Keratinocyte (primary cell): ENCODE results near the gene DNAJC5G. TPM values are rescaled to one million over a fixed set of nuclear protein-coding genes. Genes with fewer than 3 reads are reported as not detected.

Experiments
- DNase-seq: peaks from one replicate; pipeline ENCODE4 v3.0.0-alpha.2; 2011; ENCODE audit warnings: low read depth, missing footprints, low spot score
- FAIRE-seq: peaks from 2 replicates; lab custom pipeline; 2011; peaks lifted over from hg19 to GRCh38; lab: Jason Lieb, UNC
- H2AFZ ChIP-seq: 2 replicates; pipeline ENCODE4 v1.6.0; 2012; ENCODE audit warnings: low read length, control low read depth, inconsistent platforms; ENCODE audit not compliant: control insufficient read depth
- H3K27ac ChIP-seq: 2 replicates; pipeline ENCODE4 v1.5.1; 2011; ENCODE audit warnings: low read length; ENCODE audit not compliant: control insufficient read depth, insufficient read depth
- H3K27me3 ChIP-seq: 3 replicates; pipeline ENCODE4 v1.6.0; 2011; ENCODE audit warnings: low read length; ENCODE audit not compliant: control insufficient read depth, insufficient read depth; ENCODE audit errors: extremely low read depth
- H3K36me3 ChIP-seq, 2 experiments: 2 replicates in 1 of 2; 3 replicates in 1 of 2; pipeline ENCODE4 v1.5.1; 2011; ENCODE audit warnings: low read length in 2 of 2, mild to moderate bottlenecking in 1 of 2; ENCODE audit not compliant: control insufficient read depth in 2 of 2, insufficient read depth in 2 of 2; ENCODE audit errors: extremely low read depth in 1 of 2
- H3K4me1 ChIP-seq: 3 replicates; pipeline ENCODE4 v1.5.1; 2011; ENCODE audit warnings: low read length; ENCODE audit not compliant: control insufficient read depth, insufficient read depth; ENCODE audit errors: extremely low read depth
- H3K4me2 ChIP-seq: 3 replicates; pipeline ENCODE4 v1.6.0; 2011; ENCODE audit warnings: low read depth, low read length; ENCODE audit not compliant: control insufficient read depth, insufficient read depth; ENCODE audit errors: extremely low read depth
- H3K4me3 ChIP-seq, 3 experiments: fragments of 200-600 bp in 1 of 3; sonication (generic) in 1 of 3; 2 replicates in 2 of 3; 3 replicates in 1 of 3; pipeline ENCODE4 v1.5.1; 2011 to 2016; ENCODE audit warnings: low read length in 3 of 3, mild to moderate bottlenecking in 3 of 3, control low read depth in 2 of 3, inconsistent platforms in 1 of 3, low read depth in 1 of 3, mixed read lengths in 1 of 3, mixed run types in 1 of 3, moderate library complexity in 1 of 3; ENCODE audit not compliant: control insufficient read depth in 2 of 3, insufficient read depth in 2 of 3; ENCODE audit errors: extremely low read depth in 1 of 3
- H3K79me2 ChIP-seq: 2 replicates; pipeline ENCODE4 v1.6.0; 2012; ENCODE audit warnings: low read length; ENCODE audit not compliant: control insufficient read depth, insufficient read depth
- H3K9ac ChIP-seq: 3 replicates; pipeline ENCODE4 v1.6.0; 2011; ENCODE audit warnings: low read length; ENCODE audit not compliant: control insufficient read depth, insufficient read depth; ENCODE audit errors: extremely low read depth
- H3K9me1 ChIP-seq: 3 replicates; pipeline ENCODE4 v1.6.0; 2011; ENCODE audit warnings: low read length; ENCODE audit not compliant: control insufficient read depth, insufficient read depth; ENCODE audit errors: extremely low read depth
- H3K9me3 ChIP-seq: 2 replicates; pipeline ENCODE4 v1.5.1; 2012; ENCODE audit warnings: low read depth, low read length; ENCODE audit not compliant: control insufficient read depth
- H4K20me1 ChIP-seq: 3 replicates; pipeline ENCODE4 v1.6.0; 2011; ENCODE audit warnings: low read length; ENCODE audit not compliant: control insufficient read depth, insufficient read depth; ENCODE audit errors: extremely low read depth
- EZH2 ChIP-seq: IDR thresholded peaks from one replicate; pipeline ENCODE4 v1.6.1; 2012; ENCODE audit warnings: inconsistent platforms, mild to moderate bottlenecking, low read length, moderate library complexity
- dilution Hi-C: fragments of 300-500 bp; cut with MboI; formaldehyde crosslinking; loops from one replicate; pipeline ENCODE4 v1.7.0; 2020; ENCODE audit warnings: low sequenced_read_pairs; ENCODE audit not compliant: extremely low pct_ligation_motif_present
- polyA plus RNA-seq, 5 experiments: library from polyadenylated mRNA; depleted of rRNA in 3 of 5; stranded (reverse) in 3 of 5; stranded (forward) in 1 of 5; unstranded in 1 of 5; fragments of >200 nt; gene quantifications; 1 replicate in 1 of 5; 2 replicates in 3 of 5; 3 replicates in 1 of 5; pipeline versions ENCODE4 v1.2.1 to v1.2.3, GENCODE V29; 2011 to 2012; ENCODE audit warnings: missing spikeins in 2 of 5, low read depth in 1 of 5, low replicate concordance in 1 of 5
- TF ChIP-seq, protein P1 (sequence below), 3 experiments: IDR thresholded peaks in 1 of 3; conservative IDR thresholded peaks in 1 of 3; optimal IDR thresholded peaks in 1 of 3; 2 replicates in 2 of 3; 3 replicates in 1 of 3; pipeline versions ENCODE3 to v1.5.1; 2011; ENCODE audit warnings: low read length in 3 of 3, mild to moderate bottlenecking in 3 of 3, moderate library complexity in 2 of 3, control low read depth in 1 of 3, inconsistent platforms in 1 of 3; ENCODE audit not compliant: insufficient read depth in 2 of 3; ENCODE audit errors: extremely low read depth in 1 of 3

The DNAJC5G gene
- polyA plus RNA-seq, 1 donor (not counting 4 experiments of a cell fraction or from before 2014, with no cell fraction given): not detected

DNA sequence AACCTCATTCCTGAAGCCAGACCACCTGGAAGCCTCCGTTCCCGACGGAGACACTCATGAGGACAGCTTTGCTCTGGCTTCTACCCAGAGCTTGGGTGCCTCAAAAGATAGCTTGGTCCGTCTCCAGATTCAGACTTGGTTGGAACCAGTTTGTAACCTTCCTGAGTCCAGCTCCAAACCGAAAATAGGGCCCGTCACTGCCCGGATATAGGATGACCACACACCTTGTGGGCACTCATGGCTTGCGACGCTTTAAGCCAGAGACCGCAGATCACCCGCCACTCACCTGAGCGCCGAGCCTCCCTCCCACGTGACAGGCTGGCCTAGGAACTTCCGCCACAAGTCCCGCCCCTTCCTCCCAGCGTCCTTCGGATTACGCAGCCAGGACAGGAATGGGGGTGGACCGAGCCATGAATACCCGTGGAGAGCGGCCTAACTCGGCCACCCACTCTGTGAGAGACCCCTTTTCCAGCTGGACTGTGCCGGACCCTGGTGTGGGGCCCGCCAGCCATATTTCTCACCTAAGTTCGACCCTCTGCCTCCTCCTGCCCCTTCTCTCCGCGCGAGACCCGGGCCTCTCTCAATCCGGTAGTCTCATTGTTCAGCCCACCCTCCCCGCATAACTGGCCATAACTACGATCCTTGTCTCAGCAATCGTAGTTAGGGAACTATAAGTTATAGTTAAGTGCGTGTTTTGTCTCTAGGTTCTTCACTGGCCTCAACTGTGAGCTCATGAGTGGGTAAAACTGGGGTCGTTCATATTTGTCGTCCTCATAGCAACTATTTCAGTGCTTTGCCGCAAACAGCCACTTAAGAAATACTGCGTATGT is 47.7 kb downstream of the DNAJC5G start, which contains the start of gene MPV17:
Gene MPV17, minus strand, starts transcription at position 332 of the 830 bp plus-strand sequence. CDS start 580 bp downstream, outside the sequence.
- Histone ChIP-seq H3K79me2 (peaks cover 10% of the 10 kb centered on the region), H3K9ac (peak within 1 kb of the TSS; percentile 99), H3K27ac (peak within 1 kb of the TSS; percentile 91), H3K27me3 (no peaks in the 10 kb centered on the region), H3K9me3 (no peaks in the 10 kb centered on the region), H2AFZ (peak within 1 kb of the TSS; percentile 90), H4K20me1 (peaks cover 3% of the 10 kb centered on the region), H3K4me2 (peak within 1 kb of the TSS; percentile 88), H3K4me1 (peaks cover 27% of the 10 kb centered on the region), H3K4me3 (peak within 1 kb of the TSS; percentile 76 to 87 (median 79)), H3K9me1 (no peaks in the 10 kb centered on the region), H3K36me3 (peaks cover 8 to 13% of the 10 kb centered on the region in 2 experiments)
- dilution Hi-C loops: no loop called here
- no peak for FAIRE-seq
- DNase-seq: peak; percentile 68
- TF ChIP-seq, protein P1, sequence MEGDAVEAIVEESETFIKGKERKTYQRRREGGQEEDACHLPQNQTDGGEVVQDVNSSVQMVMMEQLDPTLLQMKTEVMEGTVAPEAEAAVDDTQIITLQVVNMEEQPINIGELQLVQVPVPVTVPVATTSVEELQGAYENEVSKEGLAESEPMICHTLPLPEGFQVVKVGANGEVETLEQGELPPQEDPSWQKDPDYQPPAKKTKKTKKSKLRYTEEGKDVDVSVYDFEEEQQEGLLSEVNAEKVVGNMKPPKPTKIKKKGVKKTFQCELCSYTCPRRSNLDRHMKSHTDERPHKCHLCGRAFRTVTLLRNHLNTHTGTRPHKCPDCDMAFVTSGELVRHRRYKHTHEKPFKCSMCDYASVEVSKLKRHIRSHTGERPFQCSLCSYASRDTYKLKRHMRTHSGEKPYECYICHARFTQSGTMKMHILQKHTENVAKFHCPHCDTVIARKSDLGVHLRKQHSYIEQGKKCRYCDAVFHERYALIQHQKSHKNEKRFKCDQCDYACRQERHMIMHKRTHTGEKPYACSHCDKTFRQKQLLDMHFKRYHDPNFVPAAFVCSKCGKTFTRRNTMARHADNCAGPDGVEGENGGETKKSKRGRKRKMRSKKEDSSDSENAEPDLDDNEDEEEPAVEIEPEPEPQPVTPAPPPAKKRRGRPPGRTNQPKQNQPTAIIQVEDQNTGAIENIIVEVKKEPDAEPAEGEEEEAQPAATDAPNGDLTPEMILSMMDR (optimal IDR thresholded peaks at IDR 0.05 in 1 of 3, IDR thresholded peaks at IDR 0.05 in 1 of 3, conservative IDR thresholded peaks at IDR 0.05 in 1 of 3; ENCODE audit: extremely low read depth in 1 of 3, insufficient read depth in 2 of 3, low read length in 3 of 3): no peak
- TF ChIP-seq EZH2: no peak

DNA sequence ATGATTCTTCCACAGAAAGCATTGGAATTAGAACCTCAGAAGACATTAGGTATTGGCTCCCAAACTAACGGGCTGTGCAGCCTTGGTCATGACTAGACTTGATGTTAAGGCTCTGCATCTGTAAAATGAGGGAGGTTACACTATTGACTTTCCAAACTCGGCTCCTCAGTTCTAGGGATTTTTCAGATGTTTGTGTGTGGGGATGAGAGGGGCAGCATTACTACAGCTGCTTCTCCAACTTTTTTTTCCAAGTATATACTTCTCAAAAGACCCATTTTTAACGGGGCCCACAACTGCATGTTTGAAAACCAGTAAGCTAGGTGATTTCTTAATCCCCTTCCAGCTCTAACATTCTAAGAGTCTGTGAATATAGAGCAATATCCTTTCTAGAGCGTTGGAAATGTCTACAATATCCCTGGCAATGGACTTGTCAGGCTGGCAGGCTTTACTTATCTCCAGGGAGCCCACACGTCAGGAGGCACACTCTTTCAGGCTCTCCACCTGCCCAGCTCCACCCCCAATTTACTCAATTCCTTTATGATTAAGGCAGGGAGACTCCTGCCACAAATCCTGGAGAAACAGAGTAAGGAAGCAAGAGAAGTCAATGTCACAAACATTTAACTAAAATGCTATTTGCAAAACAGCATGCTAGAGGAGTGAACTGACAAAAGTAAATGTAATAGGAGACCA is 48.5 kb downstream of the DNAJC5G start:
- peak overlapping the region; percentile 88 for H3K4me2 ChIP-seq
- no peaks in the 10 kb centered on the region for H3K27me3 ChIP-seq
- peak overlapping the region; percentile 99 for H3K9ac ChIP-seq
- TF ChIP-seq, protein P1 (optimal IDR thresholded peaks at IDR 0.05 in 1 of 3, IDR thresholded peaks at IDR 0.05 in 1 of 3, conservative IDR thresholded peaks at IDR 0.05 in 1 of 3; ENCODE audit: extremely low read depth in 1 of 3, insufficient read depth in 2 of 3, low read length in 3 of 3): no peak
- TF ChIP-seq EZH2: no peak
- H3K4me3 ChIP-seq: peak overlapping the region; percentile 76 to 87 (median 79)
- dilution Hi-C loops: no loop called here
- FAIRE-seq (no peak), DNase-seq (no peak)
- no peaks in the 10 kb centered on the region for H3K9me3 ChIP-seq
- peak overlapping the region; percentile 90 for H2AFZ ChIP-seq
- peak overlapping the region; percentile 91 for H3K27ac ChIP-seq
- H3K9me1 ChIP-seq: no peaks in the 10 kb centered on the region
- peaks cover 3% of the 10 kb centered on the region for H4K20me1 ChIP-seq
- peaks cover 27% of the 10 kb centered on the region for H3K4me1 ChIP-seq
- peaks cover 11 to 14% of the 10 kb centered on the region in 2 experiments for H3K36me3 ChIP-seq
- peaks cover 10% of the 10 kb centered on the region for H3K79me2 ChIP-seq
